DMS79 (cell line): ENCODE results near the gene CAV1.
"Not testable (repeated sequence)": the region's sequence is repeated elsewhere in the genome, so short reads cannot be mapped to it uniquely, and the experiment has no call there.

Experiments used
- DNase-seq: peaks from one replicate; lab custom pipeline; 2025; lab: John Stamatoyannopoulos, UW

The CAV1 gene

DNA sequence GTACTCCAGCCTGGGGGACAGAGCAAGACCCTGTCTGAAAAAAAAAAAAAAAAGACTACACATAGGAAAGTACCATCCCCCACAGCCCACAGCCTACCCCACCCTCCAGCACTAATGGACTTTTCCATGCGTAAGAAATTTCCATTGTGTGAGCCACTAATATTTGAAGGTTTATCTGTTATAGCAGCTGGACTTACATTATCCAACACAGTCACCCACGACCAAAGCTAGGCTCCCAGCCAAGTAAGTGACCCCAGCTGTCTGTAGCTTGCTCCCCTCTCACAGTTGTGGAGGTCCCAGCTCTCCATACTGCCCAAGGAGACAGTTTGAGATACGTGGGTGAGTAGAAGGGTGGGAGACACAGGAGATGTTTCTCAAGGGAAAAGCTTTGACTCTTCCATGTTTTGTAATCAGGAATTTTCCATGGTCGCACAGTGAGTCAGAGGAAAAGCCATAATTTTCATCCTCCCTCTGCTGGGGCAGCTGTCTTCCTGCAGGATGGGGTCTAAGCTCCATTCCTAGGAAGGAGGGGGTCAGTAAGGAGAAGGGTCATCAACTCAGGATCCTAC is 57.4 kb downstream of the CAV1 start:
- DNase-seq: no peak

DNA sequence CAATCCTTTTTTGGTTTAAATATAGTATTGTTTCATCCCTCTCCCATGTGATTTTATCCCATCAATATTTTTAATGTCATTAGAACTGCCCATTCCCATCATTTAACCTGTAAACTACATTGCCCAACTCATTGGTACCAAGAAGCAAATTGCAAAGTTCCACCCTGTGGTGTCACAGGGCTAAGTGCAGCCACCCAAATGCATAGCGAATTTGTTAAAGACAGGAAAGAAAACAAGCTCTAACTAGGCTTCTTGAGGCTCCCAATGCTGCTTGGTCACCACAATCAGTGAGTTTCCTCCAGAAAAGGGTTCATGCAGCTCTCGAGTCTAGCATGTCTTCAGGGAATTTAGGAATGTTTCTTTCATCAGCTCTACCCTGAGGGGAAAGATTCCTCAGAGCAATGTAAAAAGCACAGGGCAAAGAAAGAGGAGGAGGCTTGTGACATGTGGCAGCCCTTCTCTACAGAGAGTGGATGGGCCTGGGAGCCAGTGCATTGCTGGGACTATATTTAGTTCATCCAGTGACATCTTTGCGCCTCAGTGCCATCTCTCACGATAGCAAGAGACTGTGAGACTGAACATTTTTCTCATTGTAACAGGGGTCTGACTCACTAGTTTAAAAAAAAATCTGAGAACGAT is 58.1 kb downstream of the CAV1 start:
- DNase-seq: no peak

DNA sequence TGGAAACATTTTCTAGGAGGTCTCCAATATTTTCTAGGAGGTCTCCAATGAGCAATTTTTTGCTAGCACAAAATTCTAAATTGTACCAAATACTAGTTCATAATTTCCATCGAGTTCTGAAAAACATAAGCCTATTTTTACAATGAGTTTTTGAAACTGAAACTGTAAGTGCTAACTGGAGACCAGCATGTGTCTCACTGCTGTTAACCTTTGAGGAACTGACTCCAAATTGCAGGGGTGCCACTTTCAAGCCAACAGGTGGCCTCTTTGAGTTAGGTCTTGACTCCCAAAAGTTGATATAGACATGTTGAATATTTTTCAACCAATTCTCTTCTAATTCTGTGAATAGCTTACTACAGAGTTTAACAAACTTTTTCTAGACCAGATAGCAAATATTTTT is 58.8 kb downstream of the CAV1 start:
- no peak for DNase-seq

DNA sequence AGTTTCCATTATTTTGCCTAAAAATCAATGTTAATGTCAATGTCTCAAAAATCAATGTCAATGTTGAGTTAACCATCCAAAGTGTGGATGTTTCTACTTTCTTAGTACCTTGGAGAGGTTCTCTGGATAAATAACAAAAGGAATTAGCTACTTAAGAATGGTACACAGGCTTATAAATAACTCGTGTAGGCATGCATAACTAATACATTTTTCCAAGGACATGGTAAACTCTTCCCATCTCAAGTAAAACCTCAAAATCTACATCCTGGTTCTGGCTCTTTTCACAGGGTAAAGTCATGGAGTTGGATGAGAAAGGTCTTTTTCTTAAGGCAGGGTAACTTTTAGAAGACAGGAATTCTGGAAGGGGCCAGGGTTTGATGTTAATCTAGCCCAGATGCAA is 59.9 kb downstream of the CAV1 start:
- no peak for DNase-seq

DNA sequence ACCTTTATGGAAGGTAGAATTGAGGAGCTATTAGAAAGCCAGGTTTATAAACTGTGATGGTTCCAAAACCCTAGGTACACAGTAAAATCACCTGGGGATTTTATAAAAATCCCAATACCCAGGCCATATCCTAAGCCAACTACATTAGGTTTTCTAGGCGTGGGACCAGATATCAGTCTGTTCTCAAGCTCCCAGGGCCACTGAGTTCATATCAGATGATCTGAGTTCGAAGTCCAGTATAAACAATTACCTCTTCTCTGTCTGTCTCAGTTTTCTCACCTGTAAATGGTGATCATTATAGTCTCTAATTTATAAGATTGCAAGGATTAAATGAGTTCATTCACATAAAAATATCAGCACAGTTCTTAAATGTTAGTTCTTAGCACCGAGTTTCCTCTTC is 60.6 kb downstream of the CAV1 start:
- DNase-seq: no peak

DNA sequence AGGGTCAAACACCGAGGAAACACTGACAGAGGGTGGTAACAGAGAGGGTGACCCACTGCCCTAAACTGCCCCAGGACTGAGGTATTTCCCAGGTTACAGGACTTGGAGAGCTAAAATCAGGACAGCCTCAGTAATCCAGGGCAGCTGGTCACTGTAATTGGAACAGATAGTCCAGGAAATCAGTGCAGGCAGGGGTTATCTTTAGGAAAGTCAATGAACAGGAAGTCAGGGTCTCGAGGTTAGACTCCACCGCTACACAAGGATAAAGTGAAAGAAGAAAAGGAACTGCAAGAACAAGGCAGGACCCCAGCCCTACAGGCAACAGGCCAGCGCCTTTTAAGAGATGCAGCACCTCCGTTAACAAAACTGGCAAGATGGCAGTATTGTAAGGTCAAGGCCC is 61.1 kb downstream of the CAV1 start:
- no peak for DNase-seq

DNA sequence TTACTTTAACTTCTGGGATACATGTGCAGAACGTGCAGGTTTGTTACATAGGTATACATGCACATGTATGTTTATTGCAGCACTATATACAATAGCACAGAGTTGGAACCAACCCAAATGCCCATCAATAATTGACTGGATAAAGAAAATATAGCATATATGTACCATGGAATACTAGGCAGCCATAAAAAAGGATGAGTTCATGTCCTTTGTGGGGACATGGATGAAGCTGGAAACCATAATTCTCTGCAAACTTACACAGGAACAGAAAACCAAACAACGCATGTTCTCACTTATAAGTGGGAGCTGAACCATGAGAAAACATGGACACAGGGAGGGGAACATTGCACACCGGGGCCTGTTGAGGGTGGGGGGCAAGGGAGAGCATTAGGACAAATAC is 62.4 kb downstream of the CAV1 start:
- not testable (repeated sequence) for DNase-seq

DNA sequence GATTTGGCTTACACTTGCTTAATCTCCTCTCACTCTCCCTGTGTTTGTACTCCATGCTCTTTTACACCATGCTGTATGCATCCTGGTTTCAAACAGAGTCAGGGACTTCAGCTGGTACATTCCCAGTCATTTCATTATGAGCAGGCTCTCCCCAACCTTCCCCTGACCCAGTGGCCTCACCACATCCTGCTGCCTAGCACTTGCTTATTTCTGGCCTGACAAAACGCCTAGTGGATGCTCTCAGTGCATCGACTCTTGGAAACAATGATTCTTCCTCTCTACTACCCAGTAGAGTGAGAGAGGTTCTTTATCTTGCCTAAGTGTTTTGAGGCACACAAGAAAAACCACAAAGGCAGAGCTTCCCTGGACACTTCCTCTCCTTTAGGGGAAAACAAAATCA is 63.4 kb downstream of the CAV1 start:
- DNase-seq: no peak

DNA sequence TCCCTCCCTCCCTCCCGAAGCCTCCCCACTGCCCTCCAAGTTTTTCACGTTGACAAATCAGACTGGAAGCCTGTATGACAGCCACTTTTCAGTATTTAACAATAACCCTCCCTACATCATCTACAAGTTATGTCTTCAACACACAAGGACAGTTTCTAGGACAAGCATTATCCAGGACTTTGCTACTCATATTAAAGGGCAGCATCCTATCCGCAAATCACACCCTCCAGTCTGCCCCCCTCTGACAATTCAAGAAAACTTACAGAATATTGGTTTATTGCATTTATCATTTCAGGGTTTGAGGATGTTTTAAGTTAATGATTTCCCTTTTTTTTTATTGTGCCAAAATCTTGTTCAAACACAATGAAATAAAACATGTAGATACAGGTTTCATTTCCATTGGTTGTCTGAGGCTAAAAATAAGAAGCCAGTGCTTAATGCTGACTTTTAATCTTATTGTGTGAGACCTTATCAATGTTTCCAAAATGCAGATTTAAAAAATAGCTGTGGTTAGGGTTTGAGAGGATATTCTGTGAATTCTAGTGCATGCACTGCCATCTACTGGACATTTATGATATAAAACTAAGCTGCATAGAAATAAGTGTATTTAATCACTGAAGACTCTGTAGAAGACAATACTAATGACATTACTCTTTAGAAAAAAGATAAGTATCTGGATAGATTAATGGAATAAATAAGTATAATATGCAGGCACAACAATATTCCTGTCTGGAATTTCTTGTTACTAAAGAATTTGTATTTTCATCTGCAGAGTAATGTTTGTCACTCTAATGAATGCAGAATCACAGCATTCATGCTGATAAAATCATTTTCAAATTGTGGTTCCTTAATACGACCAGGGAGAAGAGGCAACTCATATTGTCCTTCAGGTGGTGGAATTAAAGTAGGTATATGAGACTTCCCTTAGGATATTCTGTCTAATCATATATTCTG is 64.1 kb downstream of the CAV1 start:
- DNase-seq: peak; percentile 9

DNA sequence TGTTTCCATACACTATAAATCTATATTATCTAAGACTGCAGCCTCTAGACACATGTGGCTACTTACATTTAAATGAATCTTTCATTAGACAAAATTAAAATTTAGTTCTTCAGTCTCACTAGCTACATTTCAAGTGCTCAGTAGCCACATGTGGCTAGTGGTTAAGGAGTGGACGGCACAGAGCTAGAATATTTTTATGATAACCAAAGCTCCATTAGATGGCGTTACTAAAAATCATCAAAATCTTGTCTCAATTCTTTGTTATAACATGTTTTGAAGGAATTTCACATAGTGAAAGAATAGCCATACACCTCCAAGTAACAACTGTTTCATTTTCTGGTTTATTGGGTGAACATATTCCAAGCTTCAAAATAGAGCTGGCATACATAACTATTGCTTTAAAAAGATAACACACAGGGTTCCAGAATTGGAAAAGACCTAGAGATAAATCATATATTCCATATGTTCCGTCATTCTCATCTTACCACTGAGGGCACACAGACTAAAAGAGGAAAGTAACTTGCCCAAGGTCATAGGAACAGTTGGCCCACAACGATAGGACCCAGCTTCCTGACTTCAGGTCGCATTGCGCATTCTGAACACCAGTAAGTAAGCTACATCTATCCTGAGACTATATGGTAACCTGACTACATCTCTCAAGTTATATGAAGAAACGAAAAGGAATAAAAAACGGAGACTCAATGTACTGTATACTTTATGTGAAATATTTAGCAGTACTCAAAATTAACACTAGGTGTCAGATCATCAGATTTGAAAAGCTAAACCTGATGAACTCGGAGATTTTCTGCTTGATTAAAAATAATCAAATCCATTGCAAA is 66.6 kb downstream of the CAV1 start:
- no peak for DNase-seq

DNA sequence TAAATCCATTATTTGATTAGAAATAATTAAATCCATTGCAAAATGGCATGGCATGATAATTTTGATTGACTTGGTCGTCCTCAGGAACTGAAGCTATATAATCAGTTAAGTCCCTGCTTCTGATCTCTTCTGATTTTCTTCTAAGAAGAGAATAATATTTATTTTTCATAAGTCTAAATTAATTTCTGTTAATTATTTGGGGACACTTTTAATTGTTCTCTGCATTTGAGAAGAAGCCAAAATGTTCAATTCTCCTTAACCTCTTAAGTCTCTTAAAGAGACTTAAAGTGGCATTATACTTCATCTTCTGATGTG is 67.2 kb downstream of the CAV1 start:
- no peak for DNase-seq

DNA sequence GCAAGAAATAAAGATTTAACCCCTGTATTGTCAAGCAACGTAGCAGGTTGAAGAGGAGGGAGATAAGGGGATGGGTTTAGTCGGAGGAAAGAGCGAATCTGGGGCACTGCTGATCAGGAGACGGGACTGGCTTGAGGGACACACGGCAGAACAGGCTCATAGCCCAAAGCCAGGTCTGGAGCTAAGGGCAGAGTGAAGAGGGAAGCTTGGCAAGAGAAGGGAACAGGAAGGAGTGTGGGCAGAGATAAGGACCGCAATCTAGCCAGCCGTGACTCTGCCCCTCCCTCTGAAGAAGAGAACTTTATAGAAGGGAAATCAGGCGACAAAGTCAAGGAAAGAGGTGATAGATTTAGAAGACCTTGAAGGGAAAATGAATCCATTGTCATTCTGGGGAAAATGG is 67.6 kb downstream of the CAV1 start:
- peak; percentile 69 for DNase-seq

DNA sequence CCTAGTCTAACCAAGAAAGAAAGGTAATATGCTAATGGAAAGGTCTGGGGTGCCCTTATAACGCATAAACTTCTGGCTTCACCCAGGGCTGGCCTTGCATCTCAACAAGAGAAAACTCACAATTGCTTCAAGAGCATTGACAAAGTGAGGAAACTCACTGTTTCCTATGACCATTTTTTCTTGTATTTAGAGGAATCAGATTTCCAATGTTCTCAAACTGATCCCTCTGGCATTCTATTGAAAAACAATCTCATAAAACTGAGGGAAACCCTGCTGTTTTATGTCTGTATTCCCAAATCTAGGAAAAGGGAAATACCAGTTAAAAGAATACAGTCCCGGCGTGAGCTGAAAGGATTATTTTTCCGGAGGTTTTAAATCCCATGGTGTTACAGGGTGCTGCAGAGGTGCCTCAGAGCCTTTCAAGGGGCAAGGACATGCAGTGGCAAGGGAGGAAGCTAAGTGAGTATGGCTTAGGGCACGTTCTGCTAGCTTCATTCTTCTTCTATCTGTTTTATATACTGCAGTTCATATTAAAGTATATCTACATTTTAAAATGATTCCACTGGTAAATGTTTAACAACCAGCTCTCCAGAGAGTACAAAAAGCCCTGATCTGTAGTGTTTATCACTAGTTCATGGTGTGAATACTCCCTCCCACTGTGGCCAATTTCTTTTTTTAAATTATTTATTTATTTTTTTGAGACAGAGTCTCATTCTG is 68.7 kb downstream of the CAV1 start:
- DNase-seq: no peak

DNA sequence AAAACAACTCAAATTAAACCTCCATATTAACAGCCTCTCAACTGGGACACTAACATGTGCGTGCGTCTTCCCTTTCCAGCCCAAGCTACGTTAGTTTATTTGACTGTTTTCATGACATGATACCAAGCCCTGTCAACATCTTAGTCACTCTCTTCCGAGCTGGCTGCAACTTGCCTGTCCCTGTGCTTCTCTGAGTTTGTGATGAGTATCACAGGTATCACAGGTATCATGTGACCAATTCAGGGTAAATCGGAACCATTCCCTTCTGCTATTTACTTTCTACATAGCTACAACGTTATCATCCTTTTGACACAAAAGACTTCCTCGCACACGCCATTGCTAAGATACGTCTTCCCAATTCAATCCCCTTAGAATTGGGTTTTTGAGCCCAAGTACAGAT is 70.2 kb downstream of the CAV1 start:
- peak; percentile 89 for DNase-seq

DNA sequence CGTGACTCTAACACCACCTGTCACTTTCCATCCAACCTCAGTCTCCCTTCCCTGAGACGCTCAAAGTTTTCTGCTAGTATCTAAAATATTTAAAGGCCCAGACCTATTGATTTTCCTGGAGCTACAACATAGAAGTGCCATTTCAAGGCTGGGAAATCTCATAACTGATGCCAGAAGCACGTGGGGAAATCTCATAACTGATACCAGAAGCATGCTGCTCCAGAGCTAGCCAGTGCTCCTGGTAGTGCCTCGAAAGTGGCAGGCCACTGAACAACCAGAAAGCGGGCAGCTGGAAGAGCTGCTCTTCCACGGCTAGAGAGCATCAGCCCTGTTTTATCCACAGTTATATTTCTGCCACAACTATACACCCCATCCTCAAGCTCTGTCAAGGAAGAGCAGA is 72.5 kb downstream of the CAV1 start:
- no peak for DNase-seq

DNA sequence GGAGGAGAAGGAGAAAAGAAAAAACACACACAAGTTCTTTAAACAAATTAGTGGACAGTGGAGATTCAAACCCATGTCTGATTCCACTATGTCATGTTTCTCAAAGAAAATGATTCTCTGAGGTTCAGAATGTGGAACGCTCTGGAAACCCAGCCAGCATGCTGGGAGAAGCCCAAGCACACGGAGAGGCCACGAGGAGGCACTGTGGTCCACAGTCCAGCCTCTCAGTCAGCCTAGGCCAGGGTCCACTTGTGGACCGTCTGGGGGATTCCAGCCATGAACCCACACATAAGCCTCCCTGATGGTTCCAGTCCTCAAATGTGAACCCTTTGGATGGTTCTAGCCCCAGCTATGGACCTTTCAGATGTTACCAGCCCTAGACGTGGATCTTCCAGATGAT is 73.4 kb downstream of the CAV1 start:
- no peak for DNase-seq

DNA sequence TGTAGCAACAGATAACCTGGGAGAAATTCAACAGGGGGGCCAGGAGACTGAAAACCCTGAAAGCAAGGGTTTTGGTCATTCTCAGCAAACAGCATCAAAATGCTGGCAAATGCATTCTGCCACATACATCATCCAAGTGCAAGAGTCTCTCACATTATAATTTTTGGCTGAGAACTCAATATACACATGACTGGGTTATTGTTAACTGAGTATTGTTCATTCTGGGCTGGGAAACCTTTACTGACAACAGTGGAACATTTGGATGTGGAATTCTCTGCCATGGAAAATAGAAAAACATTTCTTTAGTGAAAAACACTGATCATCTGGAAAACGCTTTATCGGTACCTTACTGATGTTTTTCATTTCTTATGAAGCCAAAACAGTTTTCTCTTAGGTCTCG is 74.0 kb downstream of the CAV1 start:
- DNase-seq: no peak

DNA sequence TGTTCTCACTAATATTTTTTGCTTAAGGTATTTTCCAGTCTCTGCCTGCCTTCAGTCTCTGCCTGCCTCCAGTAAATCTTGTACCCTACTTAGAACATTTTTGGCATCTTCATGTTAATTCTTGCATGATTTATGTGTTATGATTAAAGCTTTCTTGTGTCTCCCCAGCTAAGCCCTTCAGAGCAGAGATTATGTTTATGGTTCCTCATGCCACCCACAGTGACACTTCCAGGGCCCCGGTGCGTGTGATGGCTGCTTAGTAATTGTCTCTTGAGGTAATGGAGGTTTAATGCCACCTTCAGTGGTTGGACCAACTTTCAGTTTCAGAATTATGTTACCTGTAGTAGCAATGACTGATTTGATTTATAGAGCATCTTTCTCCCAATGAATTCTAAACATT is 76.6 kb downstream of the CAV1 start:
- DNase-seq: no peak

DNA sequence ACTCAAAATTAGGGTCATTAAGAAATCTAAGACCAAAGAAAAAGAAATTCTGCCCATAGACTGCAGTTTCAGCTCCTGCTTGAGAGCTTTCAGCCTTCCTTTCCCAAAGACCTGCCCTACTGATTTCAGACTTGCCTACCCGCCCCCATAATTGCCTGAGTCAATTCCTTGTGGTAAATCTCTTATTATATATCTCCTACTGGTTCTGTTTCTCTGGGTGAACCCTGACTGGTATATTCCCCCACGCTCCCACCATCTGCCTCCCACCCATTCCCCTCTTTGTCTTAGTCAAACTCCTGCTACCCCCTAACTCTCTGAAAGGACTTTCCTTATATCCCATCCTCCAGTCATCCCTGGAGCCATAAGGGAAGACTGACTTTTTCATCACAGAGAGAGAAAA is 82.5 kb downstream of the CAV1 start:
- no peak for DNase-seq

DNA sequence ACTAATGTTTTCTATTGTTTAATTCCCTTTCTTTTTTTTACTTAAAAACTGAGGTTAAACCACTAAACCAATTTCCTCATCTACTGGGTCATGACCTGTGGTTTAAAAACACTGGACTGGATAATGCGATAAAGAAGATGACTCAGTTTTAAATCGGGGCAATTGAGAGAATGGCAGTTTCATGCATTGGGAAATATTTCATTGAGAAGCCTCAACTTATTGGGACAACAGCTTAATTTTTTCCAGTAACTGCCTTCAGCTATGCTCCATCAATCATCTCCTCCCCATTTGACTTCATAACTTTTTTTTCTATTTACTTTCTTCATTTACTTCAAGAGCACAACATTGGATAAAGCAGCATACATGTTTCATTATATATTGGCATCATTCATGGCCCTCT is 85.4 kb downstream of the CAV1 start:
- no peak for DNase-seq

DNA sequence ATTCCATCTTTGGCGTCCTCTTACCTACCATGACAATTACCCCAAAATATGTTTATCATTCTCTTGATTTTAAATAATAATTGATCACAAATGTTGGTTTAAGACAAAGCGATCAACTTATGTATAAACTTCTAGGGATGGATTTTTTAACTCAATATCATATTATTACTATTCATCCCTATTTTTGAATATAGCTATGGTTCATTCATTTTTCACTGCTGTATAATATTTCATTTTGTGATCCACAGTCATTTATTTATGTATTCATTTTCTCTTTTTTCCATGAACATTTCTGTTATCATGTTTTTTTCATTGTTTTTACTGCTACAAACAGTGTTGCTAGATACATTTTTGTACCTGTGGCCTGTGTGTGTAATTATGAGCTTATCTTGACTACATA is 85.9 kb downstream of the CAV1 start:
- no peak for DNase-seq
